ENCODE measurements around the gene DDIT3.

DNA sequence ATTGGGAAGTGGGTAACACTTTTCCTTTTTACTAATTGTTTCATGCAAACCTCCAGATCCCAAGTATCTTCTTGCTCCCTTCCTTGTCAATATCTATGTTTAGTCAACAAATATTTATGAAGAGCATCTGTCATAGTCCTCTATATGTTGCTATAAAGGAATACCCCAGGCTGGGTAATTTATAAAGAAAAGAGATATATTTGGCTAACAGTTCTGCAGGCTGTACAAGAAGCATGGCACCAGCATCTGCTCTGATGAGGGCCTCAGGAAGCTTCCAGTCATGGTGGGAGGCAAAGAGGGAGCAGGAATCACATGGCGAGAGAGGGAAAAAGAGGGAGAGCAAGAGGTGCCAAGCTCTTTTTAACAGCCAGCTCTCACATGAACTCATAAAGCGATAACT lies 34.1 kb upstream of the DDIT3 start:
- TF ChIP-seq TAF1 (IDR thresholded peaks at IDR 0.05; ENCODE audit: borderline replicate concordance, insufficient read depth, low read length) = no peak
- TF ChIP-seq, protein P1, sequence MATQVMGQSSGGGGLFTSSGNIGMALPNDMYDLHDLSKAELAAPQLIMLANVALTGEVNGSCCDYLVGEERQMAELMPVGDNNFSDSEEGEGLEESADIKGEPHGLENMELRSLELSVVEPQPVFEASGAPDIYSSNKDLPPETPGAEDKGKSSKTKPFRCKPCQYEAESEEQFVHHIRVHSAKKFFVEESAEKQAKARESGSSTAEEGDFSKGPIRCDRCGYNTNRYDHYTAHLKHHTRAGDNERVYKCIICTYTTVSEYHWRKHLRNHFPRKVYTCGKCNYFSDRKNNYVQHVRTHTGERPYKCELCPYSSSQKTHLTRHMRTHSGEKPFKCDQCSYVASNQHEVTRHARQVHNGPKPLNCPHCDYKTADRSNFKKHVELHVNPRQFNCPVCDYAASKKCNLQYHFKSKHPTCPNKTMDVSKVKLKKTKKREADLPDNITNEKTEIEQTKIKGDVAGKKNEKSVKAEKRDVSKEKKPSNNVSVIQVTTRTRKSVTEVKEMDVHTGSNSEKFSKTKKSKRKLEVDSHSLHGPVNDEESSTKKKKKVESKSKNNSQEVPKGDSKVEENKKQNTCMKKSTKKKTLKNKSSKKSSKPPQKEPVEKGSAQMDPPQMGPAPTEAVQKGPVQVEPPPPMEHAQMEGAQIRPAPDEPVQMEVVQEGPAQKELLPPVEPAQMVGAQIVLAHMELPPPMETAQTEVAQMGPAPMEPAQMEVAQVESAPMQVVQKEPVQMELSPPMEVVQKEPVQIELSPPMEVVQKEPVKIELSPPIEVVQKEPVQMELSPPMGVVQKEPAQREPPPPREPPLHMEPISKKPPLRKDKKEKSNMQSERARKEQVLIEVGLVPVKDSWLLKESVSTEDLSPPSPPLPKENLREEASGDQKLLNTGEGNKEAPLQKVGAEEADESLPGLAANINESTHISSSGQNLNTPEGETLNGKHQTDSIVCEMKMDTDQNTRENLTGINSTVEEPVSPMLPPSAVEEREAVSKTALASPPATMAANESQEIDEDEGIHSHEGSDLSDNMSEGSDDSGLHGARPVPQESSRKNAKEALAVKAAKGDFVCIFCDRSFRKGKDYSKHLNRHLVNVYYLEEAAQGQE (IDR thresholded peaks at IDR 0.05; ENCODE audit: insufficient read depth in 1 of 2, low read depth in 2 of 2, low read length in 2 of 2) = no peak
- TF ChIP-seq POLR2AphosphoS5 (IDR thresholded peaks at IDR 0.05; ENCODE audit: low read depth, low read length) = no peak

All from PFSK-1 (cell line).